NCI-H128 (cell line): ENCODE measurements around the gene GPATCH11.
A peak's percentile ranks its signal among the peaks of the same experiment; 100 is the strongest.

Experiments used
- DNase-seq: peaks from one replicate; lab custom pipeline; 2025; ENCODE audit not compliant: unreplicated experiment; lab: John Stamatoyannopoulos, UW

The GPATCH11 gene

GRCh38 chr2:37083873-37084794 lies at the start of gene GPATCH11, which contains the start of gene HEATR5B:
TSS of gene GPATCH11 (plus strand) at chr2:37084518. CDS start at chr2:37088382, 3,864 bp downstream.
TSS of gene HEATR5B (minus strand) at chr2:37084372. CDS start at chr2:37083414, 958 bp downstream.
- DNase-seq: peak; percentile 96

GRCh38 chr2:37037771-37038170 lies 46.5 kb upstream of the GPATCH11 start:
- no peak for DNase-seq

GRCh38 chr2:37039580-37039979 lies 44.7 kb upstream of the GPATCH11 start:
- DNase-seq: no peak

GRCh38 chr2:37052600-37053332 lies 31.6 kb upstream of the GPATCH11 start:
- DNase-seq: no peak

- no peak for DNase-seq
Observed at GRCh38 chr2:37059841-37060240, 24.5 kb upstream of the GPATCH11 start.

GRCh38 chr2:37060446-37060845 lies 23.9 kb upstream of the GPATCH11 start:
- DNase-seq: no peak

- DNase-seq: no peak
Observed at GRCh38 chr2:37061013-37061711, 23.2 kb upstream of the GPATCH11 start.

GRCh38 chr2:37061776-37062175 lies 22.5 kb upstream of the GPATCH11 start:
- DNase-seq: no peak

GRCh38 chr2:37068686-37069085 lies 15.6 kb upstream of the GPATCH11 start:
- DNase-seq: no peak

GRCh38 chr2:37070931-37071330 lies 13.4 kb upstream of the GPATCH11 start:
- DNase-seq: no peak

- DNase-seq: no peak
Observed at GRCh38 chr2:37080266-37080665, 4.1 kb upstream of the GPATCH11 start.

GRCh38 chr2:37080689-37081088 lies 3.6 kb upstream of the GPATCH11 start:
- no peak for DNase-seq

- no peak for DNase-seq
Observed at GRCh38 chr2:37084797-37085196, 479 bp downstream of the GPATCH11 start.

- DNase-seq: no peak
Observed at GRCh38 chr2:37085731-37086147, 1.4 kb downstream of the GPATCH11 start.

- DNase-seq: no peak
Observed at GRCh38 chr2:37090019-37090477, 5.7 kb downstream of the GPATCH11 start.

- no peak for DNase-seq
Observed at GRCh38 chr2:37091873-37092272, 7.6 kb downstream of the GPATCH11 start.

- no peak for DNase-seq
Observed at GRCh38 chr2:37096568-37096967, 12.2 kb downstream of the GPATCH11 start.

GRCh38 chr2:37098416-37099118 lies 14.2 kb downstream of the GPATCH11 start:
- no peak for DNase-seq

GRCh38 chr2:37100054-37100453 lies 15.7 kb downstream of the GPATCH11 start:
- DNase-seq: no peak

- no peak for DNase-seq
Observed at GRCh38 chr2:37102588-37102987, 18.3 kb downstream of the GPATCH11 start.

- DNase-seq: no peak
Observed at GRCh38 chr2:37104178-37104577, 19.9 kb downstream of the GPATCH11 start.
